Parathyroid adenoma (tissue), 2 donors: ENCODE measurements around the gene VPS9D1.

Source experiments
- H2AFZ ChIP-seq: fragments of 300-600 bp; sonication (generic); one replicate; pipeline ENCODE4 v1.7.0; 2017; ENCODE audit warnings: antibody characterized with exemption, mild to moderate bottlenecking
- H3K27ac ChIP-seq: fragments of 300-600 bp; sonication (generic); one replicate; pipeline ENCODE4 v1.7.0; 2017
- H3K27me3 ChIP-seq: fragments of 300-600 bp; sonication (generic); one replicate; pipeline ENCODE4 v1.7.0; 2017; ENCODE audit warnings: low read length; ENCODE audit not compliant: control insufficient read depth, insufficient read depth
- H3K36me3 ChIP-seq: fragments of 300-600 bp; sonication (generic); one replicate; pipeline ENCODE4 v1.7.0; 2017; ENCODE audit warnings: low read length; ENCODE audit not compliant: control insufficient read depth, insufficient read depth
- H3K4me1 ChIP-seq: fragments of 300-600 bp; sonication (generic); one replicate; pipeline ENCODE4 v1.7.0; 2017; ENCODE audit warnings: control low read depth
- H3K4me2 ChIP-seq: fragments of 300-600 bp; sonication (generic); one replicate; pipeline ENCODE4 v1.7.0; 2017; ENCODE audit warnings: low read length
- H3K4me3 ChIP-seq: fragments of 300-600 bp; sonication (generic); one replicate; pipeline ENCODE4 v1.7.0; 2017; ENCODE audit warnings: low read depth, low read length
- H3K79me2 ChIP-seq: fragments of 300-600 bp; sonication (generic); one replicate; pipeline ENCODE4 v1.7.0; 2017; ENCODE audit warnings: control low read depth
- H3K9ac ChIP-seq: fragments of 300-600 bp; sonication (generic); one replicate; pipeline ENCODE4 v1.7.0; 2017; ENCODE audit warnings: mild to moderate bottlenecking
- H3K9me3 ChIP-seq: fragments of 300-600 bp; sonication (generic); one replicate; pipeline ENCODE4 v1.7.0; 2017; ENCODE audit warnings: low read length; ENCODE audit not compliant: control insufficient read depth
- TF ChIP-seq, protein P1 (sequence below): fragments of 300-600 bp; sonication (generic); IDR thresholded peaks from one replicate; pipeline ENCODE4 v1.7.0; 2017; ENCODE audit warnings: antibody characterized with exemption, mild to moderate bottlenecking
- donor health status: primary hyperparathyroidism.

VPS9D1 gene

DNA sequence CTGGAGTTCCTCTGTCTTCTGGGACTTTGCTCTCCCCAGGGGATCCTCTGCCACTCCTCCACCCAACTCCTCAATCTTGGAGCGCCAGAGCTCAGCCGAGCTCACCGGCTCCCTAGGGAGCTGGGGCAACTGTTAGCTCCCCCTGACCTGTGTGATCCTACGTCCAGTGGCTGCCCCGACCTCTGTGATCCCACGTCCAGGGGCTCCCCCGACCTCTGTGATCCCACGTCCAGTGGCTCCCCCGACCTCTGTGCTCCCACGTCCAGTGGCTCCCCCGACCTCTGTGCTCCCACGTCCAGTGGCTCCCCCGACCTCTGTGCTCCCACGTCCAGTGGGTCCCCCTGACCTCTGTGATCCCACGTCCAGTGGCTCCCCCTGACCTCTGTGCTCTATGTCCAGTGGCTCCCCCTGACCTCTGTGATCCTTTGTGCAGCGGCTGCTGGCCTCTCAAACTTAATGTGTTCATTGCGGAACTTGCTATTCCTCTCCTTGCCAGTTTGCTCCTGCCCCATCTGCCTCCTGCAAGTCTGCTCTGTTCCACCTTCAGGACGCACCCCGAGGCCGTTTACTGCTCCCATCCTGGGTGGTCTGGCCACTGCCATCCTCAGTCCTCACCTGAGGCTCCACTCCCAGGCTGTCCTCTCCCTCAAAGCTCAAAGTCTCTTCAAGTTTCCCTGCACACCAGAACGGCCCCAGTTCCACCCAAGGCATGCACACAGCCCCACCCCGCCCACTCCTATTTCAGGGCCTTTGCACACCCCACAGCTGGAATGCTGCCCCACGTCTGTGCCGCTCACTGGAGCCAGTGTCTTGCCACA, 2.8 kb downstream of the VPS9D1 start:
- H3K4me3 ChIP-seq, result no peak overlapping the region
- H3K27ac ChIP-seq, result no peak overlapping the region
- peaks cover 13% of the 10 kb centered on the region for H3K79me2 ChIP-seq
- no peaks in the 10 kb centered on the region for H3K27me3 ChIP-seq
- TF ChIP-seq, protein P1, sequence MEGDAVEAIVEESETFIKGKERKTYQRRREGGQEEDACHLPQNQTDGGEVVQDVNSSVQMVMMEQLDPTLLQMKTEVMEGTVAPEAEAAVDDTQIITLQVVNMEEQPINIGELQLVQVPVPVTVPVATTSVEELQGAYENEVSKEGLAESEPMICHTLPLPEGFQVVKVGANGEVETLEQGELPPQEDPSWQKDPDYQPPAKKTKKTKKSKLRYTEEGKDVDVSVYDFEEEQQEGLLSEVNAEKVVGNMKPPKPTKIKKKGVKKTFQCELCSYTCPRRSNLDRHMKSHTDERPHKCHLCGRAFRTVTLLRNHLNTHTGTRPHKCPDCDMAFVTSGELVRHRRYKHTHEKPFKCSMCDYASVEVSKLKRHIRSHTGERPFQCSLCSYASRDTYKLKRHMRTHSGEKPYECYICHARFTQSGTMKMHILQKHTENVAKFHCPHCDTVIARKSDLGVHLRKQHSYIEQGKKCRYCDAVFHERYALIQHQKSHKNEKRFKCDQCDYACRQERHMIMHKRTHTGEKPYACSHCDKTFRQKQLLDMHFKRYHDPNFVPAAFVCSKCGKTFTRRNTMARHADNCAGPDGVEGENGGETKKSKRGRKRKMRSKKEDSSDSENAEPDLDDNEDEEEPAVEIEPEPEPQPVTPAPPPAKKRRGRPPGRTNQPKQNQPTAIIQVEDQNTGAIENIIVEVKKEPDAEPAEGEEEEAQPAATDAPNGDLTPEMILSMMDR, result no peak
- H3K36me3 ChIP-seq, result no peaks in the 10 kb centered on the region
- H3K4me2 ChIP-seq, result no peak overlapping the region
- no peak overlapping the region for H3K9ac ChIP-seq
- H3K9me3 ChIP-seq, result no peaks in the 10 kb centered on the region
- no peaks in the 10 kb centered on the region for H3K4me1 ChIP-seq
- no peak overlapping the region for H2AFZ ChIP-seq

DNA sequence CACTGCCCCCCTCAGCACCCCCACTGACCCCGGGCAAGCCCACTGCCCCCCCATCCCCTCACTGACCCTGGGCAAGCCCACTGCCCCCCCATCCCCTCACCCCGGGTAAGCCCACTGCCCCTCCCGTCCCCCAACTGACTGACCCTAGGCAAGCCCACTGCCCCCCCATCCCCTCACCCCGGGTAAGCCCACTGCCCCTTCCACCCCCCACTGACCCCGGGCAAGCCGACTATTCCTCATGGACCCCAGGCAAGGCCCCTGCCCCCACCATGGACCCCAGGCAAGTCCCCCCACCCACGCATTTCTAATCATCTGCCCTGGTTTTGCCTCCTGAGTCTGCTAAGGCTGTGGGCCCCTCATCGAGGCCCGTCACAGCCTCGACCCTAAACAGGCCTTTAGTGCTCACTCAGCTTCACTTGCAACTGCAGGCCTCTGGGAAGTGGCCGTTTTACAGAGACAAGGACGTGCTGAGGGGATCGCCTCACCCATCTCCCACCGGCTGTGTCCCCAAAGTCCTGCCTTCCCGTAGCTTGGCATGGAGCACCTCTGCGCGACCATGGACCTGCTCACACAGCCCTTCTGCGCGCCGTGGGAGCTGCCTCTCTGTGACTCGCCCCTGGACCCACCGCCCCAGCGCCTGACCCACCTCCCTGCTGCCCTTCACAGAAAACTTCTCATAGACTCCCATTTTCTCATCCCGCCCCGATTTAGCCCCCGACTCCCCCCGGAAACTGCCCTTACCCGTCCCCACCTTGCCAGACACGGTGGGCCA, 3.6 kb downstream of the VPS9D1 start:
- Histone ChIP-seq H3K4me1 (no peaks in the 10 kb centered on the region), H3K4me2 (no peak overlapping the region), H3K9me3 (no peaks in the 10 kb centered on the region), H3K27ac (no peak overlapping the region), H3K36me3 (no peaks in the 10 kb centered on the region), H3K27me3 (no peaks in the 10 kb centered on the region), H2AFZ (no peak overlapping the region), H3K9ac (no peak overlapping the region), H3K4me3 (no peak overlapping the region), H3K79me2 (peaks cover 13% of the 10 kb centered on the region)
- TF ChIP-seq, protein P1, result no peak

DNA sequence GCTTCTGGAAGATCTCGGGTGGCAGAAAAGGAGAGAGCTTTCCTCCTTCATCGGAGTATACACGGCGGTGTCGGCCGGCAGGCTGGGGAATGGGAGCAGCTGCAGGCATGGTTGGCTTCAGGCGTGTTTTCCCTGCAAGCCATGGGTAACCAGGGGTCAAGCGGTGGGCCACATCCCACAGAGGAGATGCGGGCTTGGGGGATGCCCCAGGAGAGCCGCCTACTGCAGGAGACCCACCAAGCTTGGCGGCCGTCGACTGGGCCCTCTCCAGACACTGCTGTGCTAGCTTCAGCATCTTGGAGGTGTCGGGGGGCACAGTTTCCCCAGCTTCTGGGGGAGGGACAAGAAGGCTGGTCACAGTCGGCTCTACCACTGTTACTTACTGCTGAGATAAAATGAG, 4.2 kb downstream of the VPS9D1 start:
- no peak overlapping the region for H3K4me2 ChIP-seq
- TF ChIP-seq, protein P1, result no peak
- H3K27ac ChIP-seq, result no peak overlapping the region
- H3K27me3 ChIP-seq, result no peaks in the 10 kb centered on the region
- peaks cover 13% of the 10 kb centered on the region for H3K79me2 ChIP-seq
- no peaks in the 10 kb centered on the region for H3K36me3 ChIP-seq
- H3K9me3 ChIP-seq, result no peaks in the 10 kb centered on the region
- no peak overlapping the region for H3K4me3 ChIP-seq
- no peaks in the 10 kb centered on the region for H3K4me1 ChIP-seq
- no peak overlapping the region for H2AFZ ChIP-seq
- H3K9ac ChIP-seq, result no peak overlapping the region

DNA sequence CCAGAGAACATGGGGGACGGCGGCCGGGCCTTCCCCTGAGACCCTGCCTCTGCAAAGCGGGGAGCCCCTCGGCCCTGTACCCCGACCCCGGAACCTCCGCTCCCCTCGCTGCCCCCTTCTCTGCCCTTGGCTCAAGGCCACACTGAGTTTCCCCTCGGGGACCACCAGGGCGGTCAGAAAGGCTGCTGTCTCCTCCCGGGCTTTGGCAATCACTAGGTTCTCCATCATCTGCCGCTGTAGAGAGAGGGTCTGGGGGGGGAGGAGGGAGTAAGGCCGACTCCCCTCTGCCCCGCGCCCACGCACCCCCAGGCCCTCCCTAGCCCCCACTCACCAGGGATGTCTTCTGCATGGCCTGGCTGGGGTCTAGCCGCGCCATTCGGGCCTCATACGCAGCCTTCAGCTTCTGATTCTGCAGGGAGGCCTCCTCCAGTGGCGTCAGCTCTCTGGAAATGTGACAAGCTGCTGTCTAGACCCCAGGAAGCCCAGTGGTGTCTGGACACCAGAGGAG, 8.4 kb downstream of the VPS9D1 start:
- H2AFZ ChIP-seq, result no peak overlapping the region
- TF ChIP-seq, protein P1, result no peak
- no peaks in the 10 kb centered on the region for H3K4me1 ChIP-seq
- no peaks in the 10 kb centered on the region for H3K9me3 ChIP-seq
- H3K79me2 ChIP-seq, result no peaks in the 10 kb centered on the region
- no peak overlapping the region for H3K9ac ChIP-seq
- no peak overlapping the region for H3K4me2 ChIP-seq
- H3K4me3 ChIP-seq, result no peak overlapping the region
- no peaks in the 10 kb centered on the region for H3K36me3 ChIP-seq
- no peaks in the 10 kb centered on the region for H3K27me3 ChIP-seq
- no peak overlapping the region for H3K27ac ChIP-seq
